ENCODE data around the gene ADCY6. TPM values are rescaled to one million over a fixed set of nuclear protein-coding genes. Genes with fewer than 3 reads are reported as not detected.

The ADCY6 gene
- total RNA-seq, 2 experiments from 2014 or later = not detected

DNA sequence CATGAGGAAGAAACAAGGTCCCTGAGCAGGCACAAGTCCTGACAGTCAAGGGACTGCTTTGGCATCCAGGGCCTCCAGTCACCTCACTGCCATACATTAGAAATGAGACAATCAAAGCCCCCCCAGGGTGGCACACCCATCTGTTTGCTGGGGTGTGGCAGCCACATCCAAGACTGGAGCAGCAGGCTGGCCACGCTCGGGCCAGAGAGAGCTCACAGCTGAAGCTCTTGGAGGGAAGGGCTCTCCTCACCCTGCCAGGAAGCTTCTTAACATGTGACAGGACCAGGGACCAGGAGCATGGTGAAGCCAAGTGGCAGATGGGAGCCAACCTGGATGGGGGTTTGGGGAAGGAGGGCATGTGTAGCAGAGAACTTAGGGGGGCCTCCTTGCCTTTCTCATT, 39.4 kb upstream of the ADCY6 start:
- intact Hi-C loops (cut with micrococcal nuclease; ENCODE audit: unreplicated experiment) = no loop called here
- Histone ChIP-seq H3K4me2 (ENCODE audit: low read length) (no peak overlapping the region), H3K9me3 (ENCODE audit: low read length) (no peaks in the 10 kb centered on the region), H3K4me3 (ENCODE audit: low read depth, low read length, poor library complexity, severe bottlenecking) (no peak overlapping the region), H3K36me3 (ENCODE audit: insufficient read depth, low read length) (peaks cover 59% of the 10 kb centered on the region), H3K9me2 (ENCODE audit: insufficient read depth, low read length) (no peaks in the 10 kb centered on the region), H4K20me1 (ENCODE audit: insufficient read depth, low read length) (no peaks in the 10 kb centered on the region), H2AFZ (ENCODE audit: low read length) (no peak overlapping the region), H3K4me1 (ENCODE audit: insufficient read depth, low read length, poor library complexity, severe bottlenecking) (no peaks in the 10 kb centered on the region), H3K27ac (ENCODE audit: low read depth, low read length, poor library complexity, severe bottlenecking) (no peak overlapping the region), H3K79me2 (ENCODE audit: insufficient read depth, low read depth, low read length) (no peaks in the 10 kb centered on the region)
- ChIA-PET CTCF (ENCODE audit: unreplicated experiment) (interaction anchor here (1.2 kb wide), 1 partner anchor 13 kb away, joined by 5 read pairs; no protein-coding TSS in a partner anchor), POLR2A (no interaction called here)
- no peak for DNase-seq (ENCODE audit: low spot score)
- TF ChIP-seq EZH2phosphoT487 (IDR thresholded peaks at IDR 0.05; ENCODE audit: borderline replicate concordance, low read depth, low read length) (no peak), CTCF (conservative IDR thresholded peaks at IDR 0.05; ENCODE audit: low read length) (no peak)
- no TSS peak for BruUV-seq (replicated peaks)

GRCh38 chr12:48827513-48828096, 38.7 kb upstream of the ADCY6 start:
- Histone ChIP-seq H4K20me1 (ENCODE audit: insufficient read depth, low read length) (no peaks in the 10 kb centered on the region), H3K4me1 (ENCODE audit: insufficient read depth, low read length, poor library complexity, severe bottlenecking) (no peaks in the 10 kb centered on the region), H3K36me3 (ENCODE audit: insufficient read depth, low read length) (peaks cover 52% of the 10 kb centered on the region), H3K9me2 (ENCODE audit: insufficient read depth, low read length) (no peaks in the 10 kb centered on the region), H3K79me2 (ENCODE audit: insufficient read depth, low read depth, low read length) (no peaks in the 10 kb centered on the region), H3K4me2 (ENCODE audit: low read length) (no peak overlapping the region), H3K27ac (ENCODE audit: low read depth, low read length, poor library complexity, severe bottlenecking) (no peak overlapping the region), H2AFZ (ENCODE audit: low read length) (no peak overlapping the region), H3K9me3 (ENCODE audit: low read length) (no peaks in the 10 kb centered on the region), H3K4me3 (ENCODE audit: low read depth, low read length, poor library complexity, severe bottlenecking) (no peak overlapping the region)
- no peak for TF ChIP-seq CTCF (conservative IDR thresholded peaks at IDR 0.05; ENCODE audit: low read length)
- TF ChIP-seq EZH2phosphoT487 (IDR thresholded peaks at IDR 0.05; ENCODE audit: borderline replicate concordance, low read depth, low read length) = no peak
- intact Hi-C loops (cut with micrococcal nuclease; ENCODE audit: unreplicated experiment) = no loop called here
- no TSS peak for BruUV-seq (replicated peaks)
- POLR2A ChIA-PET = interaction anchor here (1.3 kb wide), 1 partner anchor 24 kb away, joined by 3 read pairs; the partner anchor contains the start of gene DDX23
- CTCF ChIA-PET (ENCODE audit: unreplicated experiment) = interaction anchor here (1.2 kb wide), 1 partner anchor 13 kb away, joined by 5 read pairs; no protein-coding TSS in a partner anchor
- DNase-seq (ENCODE audit: low spot score) = no peak

GRCh38 chr12:48827026-48827425, 38.1 kb upstream of the ADCY6 start:
- TF ChIP-seq EZH2phosphoT487 (IDR thresholded peaks at IDR 0.05; ENCODE audit: borderline replicate concordance, low read depth, low read length) (no peak), CTCF (conservative IDR thresholded peaks at IDR 0.05; ENCODE audit: low read length) (no peak)
- intact Hi-C loops (cut with micrococcal nuclease; ENCODE audit: unreplicated experiment) = no loop called here
- no TSS peak for BruUV-seq (replicated peaks)
- POLR2A ChIA-PET = interaction anchor here (0.5 to 1.3 kb wide), 2 partner anchors 25 to 638 kb away, joined by 3 read pairs; partner anchors contain the start of gene DDX23
- Histone ChIP-seq H3K4me2 (ENCODE audit: low read length) (no peak overlapping the region), H3K9me2 (ENCODE audit: insufficient read depth, low read length) (no peaks in the 10 kb centered on the region), H3K4me1 (ENCODE audit: insufficient read depth, low read length, poor library complexity, severe bottlenecking) (no peaks in the 10 kb centered on the region), H3K36me3 (ENCODE audit: insufficient read depth, low read length) (peaks cover 46% of the 10 kb centered on the region), H3K4me3 (ENCODE audit: low read depth, low read length, poor library complexity, severe bottlenecking) (no peak overlapping the region), H3K79me2 (ENCODE audit: insufficient read depth, low read depth, low read length) (no peaks in the 10 kb centered on the region), H3K27ac (ENCODE audit: low read depth, low read length, poor library complexity, severe bottlenecking) (no peak overlapping the region), H3K9me3 (ENCODE audit: low read length) (no peaks in the 10 kb centered on the region), H2AFZ (ENCODE audit: low read length) (no peak overlapping the region), H4K20me1 (ENCODE audit: insufficient read depth, low read length) (no peaks in the 10 kb centered on the region)
- no peak for DNase-seq (ENCODE audit: low spot score)
- CTCF ChIA-PET (ENCODE audit: unreplicated experiment) = no interaction called here
